ENCODE measurements around the gene CLDN15.

The CLDN15 gene

GRCh38 chr7:101241443-101242349 is 4.1 kb upstream of the CLDN15 start:
- no peak for TF ChIP-seq CTCF (IDR thresholded peaks at IDR 0.05; ENCODE audit: low read depth, low read length, missing control alignments)
- DNase-seq (ENCODE audit: low read depth), result no peak

DNA sequence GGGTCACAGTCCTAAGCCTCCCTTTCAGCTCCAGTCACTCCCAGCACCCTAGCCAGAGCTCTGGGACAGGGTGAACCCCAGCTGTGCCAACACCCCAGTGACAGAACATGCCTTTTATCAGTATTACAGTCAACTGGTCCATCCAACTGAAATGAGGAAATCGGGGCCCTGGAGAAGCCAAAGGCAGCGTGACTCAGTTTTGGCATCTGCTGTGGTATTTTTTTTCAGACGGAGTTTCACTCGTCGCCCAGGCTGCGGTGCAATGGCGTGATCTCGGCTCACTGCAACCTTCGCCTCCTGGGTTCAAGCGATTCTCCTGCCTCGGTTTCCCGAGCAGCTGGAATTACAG is 3.4 kb upstream of the CLDN15 start:
- no peak for TF ChIP-seq CTCF (IDR thresholded peaks at IDR 0.05; ENCODE audit: low read depth, low read length, missing control alignments)
- DNase-seq (ENCODE audit: low read depth), result no peak
- H3K4me3 ChIP-seq (ENCODE audit: low read depth, low read length), result no peak overlapping the region

More at GRCh38 chr7:101241443-101242349, 4.1 kb upstream of the CLDN15 start:
- no peak overlapping the region for H3K4me3 ChIP-seq (ENCODE audit: low read depth, low read length)

- no peak overlapping the region for H3K4me3 ChIP-seq (ENCODE audit: low read depth, low read length)
- DNase-seq (ENCODE audit: low read depth), result no peak
- TF ChIP-seq CTCF (IDR thresholded peaks at IDR 0.05; ENCODE audit: low read depth, low read length, missing control alignments), result no peak
Measured at GRCh38 chr7:101240226-101241014, 2.8 kb upstream of the CLDN15 start.

- no peak for TF ChIP-seq CTCF (IDR thresholded peaks at IDR 0.05; ENCODE audit: low read depth, low read length, missing control alignments)
- H3K4me3 ChIP-seq (ENCODE audit: low read depth, low read length), result no peak overlapping the region
- DNase-seq (ENCODE audit: low read depth), result no peak
Measured at GRCh38 chr7:101239951-101240220, 2.3 kb upstream of the CLDN15 start.

- no peak for TF ChIP-seq CTCF (IDR thresholded peaks at IDR 0.05; ENCODE audit: low read depth, low read length, missing control alignments)
- DNase-seq (ENCODE audit: low read depth), result no peak
- H3K4me3 ChIP-seq (ENCODE audit: low read depth, low read length), result no peak overlapping the region
Measured at GRCh38 chr7:101239191-101239950, 1.8 kb upstream of the CLDN15 start.

DNA sequence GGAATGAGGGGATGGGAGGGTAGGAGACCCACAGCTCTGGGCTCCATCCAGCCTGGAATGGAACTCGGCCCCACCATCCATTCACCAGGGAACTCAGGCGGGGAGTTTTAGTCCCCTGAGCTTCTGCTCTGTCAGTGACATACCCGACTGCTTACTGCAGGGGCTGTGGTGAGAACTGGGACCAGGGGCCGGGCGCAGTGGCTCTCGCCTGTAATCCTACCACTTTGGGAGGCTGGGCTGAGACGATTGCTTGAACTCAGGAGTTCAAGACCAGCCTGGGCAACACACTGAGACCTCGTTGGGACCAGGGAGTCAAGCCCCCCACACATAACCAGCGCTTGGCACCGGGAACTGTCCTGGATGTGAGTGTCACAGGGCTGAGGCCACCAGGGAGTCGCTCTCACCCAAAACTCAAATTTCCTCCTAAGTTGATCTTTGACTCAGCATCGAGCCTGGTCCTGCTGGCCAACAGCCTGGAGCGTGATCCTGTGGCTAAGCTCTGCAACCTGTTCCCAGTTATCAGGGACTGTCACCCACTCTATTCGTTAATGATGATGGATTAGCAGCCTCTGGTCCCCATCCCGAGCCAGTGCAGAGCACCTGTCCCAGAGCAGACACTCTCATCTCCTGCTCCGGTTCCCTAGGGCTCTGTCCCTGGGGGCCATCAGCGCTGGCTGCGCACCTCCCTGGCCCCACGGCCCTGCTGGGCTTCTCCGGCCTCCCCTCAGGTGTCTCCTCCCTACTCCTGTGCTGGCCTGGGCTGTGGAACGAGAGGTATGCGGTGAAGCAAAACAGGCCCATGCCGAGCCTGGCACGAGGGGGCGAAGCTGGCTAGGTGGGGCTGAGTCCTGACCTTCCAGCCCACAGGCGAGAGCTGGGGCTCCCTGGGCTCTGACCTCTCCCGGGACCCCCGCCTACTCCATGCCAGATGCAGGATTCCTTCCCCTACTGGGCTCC is 902 bp upstream of the CLDN15 start:
- no peak for TF ChIP-seq CTCF (IDR thresholded peaks at IDR 0.05; ENCODE audit: low read depth, low read length, missing control alignments)
- H3K4me3 ChIP-seq (ENCODE audit: low read depth, low read length), result no peak overlapping the region
- no peak for DNase-seq (ENCODE audit: low read depth)
